NT2/D1 (cell line): ENCODE data around the gene STX5.

Source experiments
- DNase-seq: peaks from one replicate; pipeline ENCODE4 v3.0.0-alpha.2; 2011; ENCODE audit warnings: low read depth, low spot score
- H3K27me3 ChIP-seq: 2 replicates; pipeline ENCODE4 v1.6.0; 2011; ENCODE audit warnings: mild to moderate bottlenecking; ENCODE audit not compliant: insufficient read length, insufficient read depth
- H3K36me3 ChIP-seq: 2 replicates; pipeline ENCODE4 v1.6.1; 2011; ENCODE audit warnings: mild to moderate bottlenecking, low read length, mixed read lengths; ENCODE audit not compliant: insufficient read depth, insufficient read length
- H3K4me1 ChIP-seq: 2 replicates; pipeline ENCODE4 v1.5.1; 2011; ENCODE audit not compliant: insufficient read depth, insufficient read length
- H3K4me3 ChIP-seq: 2 replicates; pipeline ENCODE4 v1.5.1; 2011; ENCODE audit warnings: low read depth; ENCODE audit not compliant: insufficient read length
- H3K9ac ChIP-seq: 2 replicates; pipeline ENCODE4 v1.6.0; 2011; ENCODE audit warnings: low read depth; ENCODE audit not compliant: insufficient read length
- H3K9me3 ChIP-seq: 2 replicates; pipeline ENCODE4 v1.5.1; 2011; ENCODE audit warnings: mild to moderate bottlenecking, low read length; ENCODE audit not compliant: insufficient read depth
- SUZ12 ChIP-seq: IDR thresholded peaks from 2 replicates; pipeline ENCODE4 v1.6.1; 2011; ENCODE audit not compliant: insufficient read length, insufficient read depth; ENCODE audit errors: extremely low read depth
- YY1 ChIP-seq: IDR thresholded peaks from 2 replicates; pipeline ENCODE4 v1.6.1; 2011; ENCODE audit not compliant: insufficient read length, insufficient read depth
- ZNF274 ChIP-seq: IDR thresholded peaks from 2 replicates; pipeline ENCODE4 v1.6.1; 2011; ENCODE audit warnings: mild to moderate bottlenecking, low read depth, low read length

STX5 gene

GRCh38 chr11:62796281-62796680 lies 35.6 kb downstream of the STX5 start:
- no peaks in the 10 kb centered on the region for H3K9me3 ChIP-seq
- peaks cover 93% of the 10 kb centered on the region for H3K36me3 ChIP-seq
- H3K4me1 ChIP-seq = no peaks in the 10 kb centered on the region
- TF ChIP-seq SUZ12 = no peak
- TF ChIP-seq ZNF274 = no peak
- TF ChIP-seq YY1 = no peak
- H3K9ac ChIP-seq = no peak overlapping the region
- H3K27me3 ChIP-seq = no peaks in the 10 kb centered on the region
- no peak overlapping the region for H3K4me3 ChIP-seq
- no peak for DNase-seq

- H3K9ac ChIP-seq = no peak overlapping the region
- DNase-seq = no peak
- no peaks in the 10 kb centered on the region for H3K27me3 ChIP-seq
- H3K9me3 ChIP-seq = no peaks in the 10 kb centered on the region
- TF ChIP-seq ZNF274 (no peak), SUZ12 (no peak), YY1 (no peak)
- peaks cover 3% of the 10 kb centered on the region for H3K4me1 ChIP-seq
- H3K36me3 ChIP-seq = peaks cover 92% of the 10 kb centered on the region
- no peak overlapping the region for H3K4me3 ChIP-seq
These were observed 37.6 kb downstream of the STX5 start for GRCh38 chr11:62794201-62794775.

GRCh38 chr11:62792202-62792575 lies 39.7 kb downstream of the STX5 start:
- H3K36me3 ChIP-seq = peaks cover 79% of the 10 kb centered on the region
- H3K9me3 ChIP-seq = no peaks in the 10 kb centered on the region
- peak overlapping the region; percentile 66 for H3K9ac ChIP-seq
- peaks cover 3% of the 10 kb centered on the region for H3K4me1 ChIP-seq
- TF ChIP-seq YY1 = no peak
- no peak for TF ChIP-seq SUZ12
- TF ChIP-seq ZNF274 = no peak
- peak overlapping the region; percentile 98 for H3K4me3 ChIP-seq
- H3K27me3 ChIP-seq = no peaks in the 10 kb centered on the region
- DNase-seq = no peak

- Histone ChIP-seq H3K9ac (peak within 1 kb of the TSS; percentile 99), H3K9me3 (no peaks in the 10 kb centered on the region), H3K27me3 (no peaks in the 10 kb centered on the region), H3K36me3 (peaks cover 74% of the 10 kb centered on the region), H3K4me1 (peaks cover 3% of the 10 kb centered on the region), H3K4me3 (peak within 1 kb of the TSS; percentile 98)
- peak; percentile 74 for DNase-seq
- peak; percentile 66 for TF ChIP-seq YY1
- no peak for TF ChIP-seq SUZ12
These were observed 40.2 kb downstream of the STX5 start, which contains the start of gene TMEM223 for GRCh38 chr11:62791501-62792201. Gene TMEM223, minus strand, starts transcription at chr11:62792006. Its CDS starts 12 bp downstream, at chr11:62791994.

- no peaks in the 10 kb centered on the region for H3K27me3 ChIP-seq
- H3K9me3 ChIP-seq = no peaks in the 10 kb centered on the region
- TF ChIP-seq ZNF274 (no peak), SUZ12 (no peak), YY1 (no peak)
- peaks cover 3% of the 10 kb centered on the region for H3K4me1 ChIP-seq
- H3K4me3 ChIP-seq = no peak overlapping the region
- no peak overlapping the region for H3K9ac ChIP-seq
- no peak for DNase-seq
- peaks cover 69% of the 10 kb centered on the region for H3K36me3 ChIP-seq
These were observed 42.3 kb downstream of the STX5 start for GRCh38 chr11:62789576-62789975.

DNA sequence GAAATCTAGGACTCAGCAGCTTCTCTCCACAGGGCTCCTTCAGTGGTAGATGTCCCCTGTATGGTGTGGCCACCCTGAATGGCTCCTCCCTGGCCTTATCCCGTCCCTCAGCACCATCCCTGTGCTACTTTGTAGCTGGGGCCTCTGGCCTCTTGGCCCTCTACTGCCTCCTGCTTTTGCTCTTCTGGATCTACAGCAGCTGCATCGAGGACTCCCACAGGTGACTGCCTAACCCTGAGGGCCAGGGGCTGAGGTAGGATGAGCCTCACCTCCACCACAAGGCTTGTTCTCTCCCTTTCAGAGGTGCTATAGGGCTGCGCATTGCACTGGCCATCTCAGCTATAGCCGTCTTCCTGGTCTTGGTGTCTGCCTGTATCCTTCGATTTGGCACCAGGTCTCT lies 42.9 kb downstream of the STX5 start:
- DNase-seq = no peak
- H3K9ac ChIP-seq = no peak overlapping the region
- peaks cover 66% of the 10 kb centered on the region for H3K36me3 ChIP-seq
- no peak overlapping the region for H3K4me3 ChIP-seq
- peaks cover 3% of the 10 kb centered on the region for H3K4me1 ChIP-seq
- TF ChIP-seq YY1 = no peak
- TF ChIP-seq SUZ12 = no peak
- TF ChIP-seq ZNF274 = no peak
- no peaks in the 10 kb centered on the region for H3K9me3 ChIP-seq
- no peaks in the 10 kb centered on the region for H3K27me3 ChIP-seq

GRCh38 chr11:62787005-62787759 lies 44.7 kb downstream of the STX5 start, which contains the start of gene TMEM179B:
Gene TMEM179B, plus strand, starts transcription at chr11:62787402. Its CDS starts 30 bp downstream, at chr11:62787432.
- no peaks in the 10 kb centered on the region for H3K9me3 ChIP-seq
- no peak for TF ChIP-seq ZNF274
- no peak for TF ChIP-seq SUZ12
- TF ChIP-seq YY1 = peak; percentile 73
- H3K36me3 ChIP-seq = peaks cover 63% of the 10 kb centered on the region
- H3K4me3 ChIP-seq = peak within 1 kb of the TSS; percentile 89
- no peaks in the 10 kb centered on the region for H3K27me3 ChIP-seq
- peak; percentile 99 for DNase-seq
- peak within 1 kb of the TSS; percentile 93 for H3K9ac ChIP-seq
- H3K4me1 ChIP-seq = peaks cover 3% of the 10 kb centered on the region
